Transverse colon (tissue), 4 donors: ENCODE data around the gene MTERF2.
"Not testable (repeated sequence)": the region's sequence is repeated elsewhere in the genome, so short reads cannot be mapped to it uniquely, and the experiment has no call there.

ENCODE experiments used
- EP300 ChIP-seq: sonication (generic); formaldehyde crosslinking; IDR thresholded peaks from one replicate; pipeline ENCODE4 v1.6.1; 2017; ENCODE audit warnings: antibody characterized with exemption, low read depth
- POLR2AphosphoS5 ChIP-seq, 3 donors: sonication (generic); formaldehyde crosslinking; IDR thresholded peaks; one replicate each; pipeline ENCODE4 v1.6.1; 2016; ENCODE audit warnings: antibody characterized with exemption in 3 of 3
- TF ChIP-seq, protein P1 (sequence below), 5 experiments: fragments of 200-600 bp in 3 of 5; fragments of 450-650 bp in 2 of 5; sonication (generic) in 3 of 5; IDR thresholded peaks; 1 replicate in 2 of 5; 2 replicates in 3 of 5; pipeline ENCODE4 v1.5.1; 2016 to 2017; ENCODE audit warnings: antibody characterized with exemption in 5 of 5, inconsistent platforms in 3 of 5, mild to moderate bottlenecking in 2 of 5, moderate library complexity in 1 of 5

DNA sequence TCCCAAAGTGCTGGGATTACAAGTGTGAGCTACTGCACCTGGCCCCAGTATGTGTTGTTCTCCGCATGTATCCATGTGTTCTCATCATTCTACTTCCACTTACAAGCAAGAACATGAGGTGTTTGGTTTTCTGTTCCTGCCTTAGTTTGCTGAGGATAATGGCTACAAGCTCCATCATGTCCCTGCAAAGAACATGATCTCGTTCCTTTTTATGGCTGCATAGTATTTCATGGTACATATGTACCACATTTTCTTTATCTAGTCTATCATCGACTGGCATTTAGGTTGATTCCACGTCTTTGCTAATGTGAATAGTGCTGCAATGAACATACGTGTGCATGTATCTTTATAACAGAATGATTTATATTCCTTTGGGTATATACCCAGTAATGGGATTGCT lies 9.2 kb upstream of the MTERF2 start:
- TF ChIP-seq, protein P1, sequence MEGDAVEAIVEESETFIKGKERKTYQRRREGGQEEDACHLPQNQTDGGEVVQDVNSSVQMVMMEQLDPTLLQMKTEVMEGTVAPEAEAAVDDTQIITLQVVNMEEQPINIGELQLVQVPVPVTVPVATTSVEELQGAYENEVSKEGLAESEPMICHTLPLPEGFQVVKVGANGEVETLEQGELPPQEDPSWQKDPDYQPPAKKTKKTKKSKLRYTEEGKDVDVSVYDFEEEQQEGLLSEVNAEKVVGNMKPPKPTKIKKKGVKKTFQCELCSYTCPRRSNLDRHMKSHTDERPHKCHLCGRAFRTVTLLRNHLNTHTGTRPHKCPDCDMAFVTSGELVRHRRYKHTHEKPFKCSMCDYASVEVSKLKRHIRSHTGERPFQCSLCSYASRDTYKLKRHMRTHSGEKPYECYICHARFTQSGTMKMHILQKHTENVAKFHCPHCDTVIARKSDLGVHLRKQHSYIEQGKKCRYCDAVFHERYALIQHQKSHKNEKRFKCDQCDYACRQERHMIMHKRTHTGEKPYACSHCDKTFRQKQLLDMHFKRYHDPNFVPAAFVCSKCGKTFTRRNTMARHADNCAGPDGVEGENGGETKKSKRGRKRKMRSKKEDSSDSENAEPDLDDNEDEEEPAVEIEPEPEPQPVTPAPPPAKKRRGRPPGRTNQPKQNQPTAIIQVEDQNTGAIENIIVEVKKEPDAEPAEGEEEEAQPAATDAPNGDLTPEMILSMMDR (IDR thresholded peaks at IDR 0.05), result not testable (repeated sequence)
- not testable (repeated sequence) for TF ChIP-seq POLR2AphosphoS5 (IDR thresholded peaks at IDR 0.05); EP300
